Fibroblast of the aortic adventitia (primary cell): ENCODE results near the gene SLX9. TPM values are rescaled to one million over a fixed set of nuclear protein-coding genes. Genes with fewer than 3 reads are reported as not detected.

Experiments
- DNase-seq: peaks from one replicate; pipeline ENCODE4 v3.0.0-alpha.2; 2010; ENCODE audit warnings: low read depth
- H3K4me3 ChIP-seq: 2 replicates; pipeline ENCODE4 v1.5.1; 2011; ENCODE audit warnings: low read depth, mild to moderate bottlenecking, control low read depth, low read length, moderate library complexity
- total RNA-seq: library from RNA; depleted of rRNA; stranded (reverse); fragments of >200 nt; gene quantifications from 2 replicates; pipeline ENCODE4 v1.2.3, GENCODE V29; 2012; ENCODE audit warnings: low replicate concordance
- TF ChIP-seq, protein P1 (sequence below): IDR thresholded peaks from 2 replicates; pipeline ENCODE4 v1.5.1; 2011; ENCODE audit warnings: mild to moderate bottlenecking, low read length, control low read depth, inconsistent platforms; ENCODE audit not compliant: insufficient read depth

The SLX9 gene
- total RNA-seq, 1 donor: 6.0 TPM

- TF ChIP-seq, protein P1, sequence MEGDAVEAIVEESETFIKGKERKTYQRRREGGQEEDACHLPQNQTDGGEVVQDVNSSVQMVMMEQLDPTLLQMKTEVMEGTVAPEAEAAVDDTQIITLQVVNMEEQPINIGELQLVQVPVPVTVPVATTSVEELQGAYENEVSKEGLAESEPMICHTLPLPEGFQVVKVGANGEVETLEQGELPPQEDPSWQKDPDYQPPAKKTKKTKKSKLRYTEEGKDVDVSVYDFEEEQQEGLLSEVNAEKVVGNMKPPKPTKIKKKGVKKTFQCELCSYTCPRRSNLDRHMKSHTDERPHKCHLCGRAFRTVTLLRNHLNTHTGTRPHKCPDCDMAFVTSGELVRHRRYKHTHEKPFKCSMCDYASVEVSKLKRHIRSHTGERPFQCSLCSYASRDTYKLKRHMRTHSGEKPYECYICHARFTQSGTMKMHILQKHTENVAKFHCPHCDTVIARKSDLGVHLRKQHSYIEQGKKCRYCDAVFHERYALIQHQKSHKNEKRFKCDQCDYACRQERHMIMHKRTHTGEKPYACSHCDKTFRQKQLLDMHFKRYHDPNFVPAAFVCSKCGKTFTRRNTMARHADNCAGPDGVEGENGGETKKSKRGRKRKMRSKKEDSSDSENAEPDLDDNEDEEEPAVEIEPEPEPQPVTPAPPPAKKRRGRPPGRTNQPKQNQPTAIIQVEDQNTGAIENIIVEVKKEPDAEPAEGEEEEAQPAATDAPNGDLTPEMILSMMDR: no peak
- DNase-seq: no peak
- H3K4me3 ChIP-seq: no peak overlapping the region
These were observed 46.6 kb upstream of the SLX9 start for GRCh38 chr21:44893278-44893556.

DNA sequence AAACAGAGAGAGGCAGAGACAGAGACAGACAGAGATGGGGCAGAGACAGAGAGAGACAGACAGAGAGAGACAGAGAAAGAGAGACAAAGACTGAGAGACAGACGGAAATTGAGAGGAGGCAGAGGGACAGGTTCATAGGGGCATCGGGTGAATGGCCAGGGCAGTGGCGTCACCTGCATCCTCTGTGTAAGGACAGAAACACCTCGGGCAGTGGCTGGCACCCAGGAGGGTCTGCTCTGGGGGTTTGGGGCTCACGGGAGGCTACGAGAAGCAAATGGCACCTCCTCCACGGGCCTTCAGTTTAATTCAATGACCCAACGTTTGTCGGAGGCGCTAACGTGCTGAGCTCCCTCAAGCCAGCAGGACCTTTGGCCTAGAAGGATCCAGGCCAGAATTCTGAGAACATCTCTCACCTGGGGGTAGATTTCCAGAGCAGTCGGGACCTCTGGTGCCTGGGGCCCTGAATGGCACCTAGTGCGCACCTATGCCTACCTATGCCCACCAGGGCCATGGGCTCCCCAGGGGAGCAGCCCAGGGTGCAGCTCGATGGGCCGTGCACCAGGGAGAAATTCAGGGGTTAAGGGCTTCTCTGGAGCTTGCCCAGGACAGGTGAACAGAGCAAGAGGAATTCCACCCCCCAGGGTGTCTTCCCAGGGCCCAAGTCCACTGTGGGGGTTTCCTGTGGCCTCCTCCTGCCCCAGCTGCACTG is 45.7 kb upstream of the SLX9 start:
- DNase-seq: no peak
- TF ChIP-seq, protein P1: no peak
- H3K4me3 ChIP-seq: no peak overlapping the region

DNA sequence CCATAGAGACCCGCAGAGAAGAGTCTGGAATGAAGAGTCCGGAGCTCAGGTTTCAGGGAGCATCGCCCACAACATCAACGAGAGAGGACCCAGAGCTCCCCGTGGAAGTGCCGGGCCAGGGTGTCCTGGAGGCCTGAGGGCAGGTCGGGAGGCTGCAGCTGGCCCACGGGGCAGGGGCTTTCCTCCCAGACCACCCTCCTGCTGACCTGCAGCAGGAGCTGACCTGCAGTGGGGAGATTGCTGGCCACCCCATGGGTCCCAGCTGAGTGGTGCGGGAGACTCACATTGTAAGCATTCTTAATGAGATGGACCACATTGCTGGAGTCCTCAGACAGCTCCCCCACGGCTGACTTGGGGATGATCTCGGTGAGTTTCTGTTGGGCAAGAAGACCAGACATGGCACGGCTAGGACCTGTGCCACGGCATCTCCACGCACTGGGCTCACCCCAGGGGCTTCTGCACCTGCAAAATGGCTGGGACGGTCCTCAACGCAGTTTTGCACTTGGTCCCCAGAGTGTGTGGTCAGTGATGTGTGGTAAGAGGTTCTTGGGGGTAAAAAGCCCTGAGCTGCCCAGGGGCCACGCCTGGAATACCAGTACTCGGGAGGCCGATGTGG is 45.0 kb upstream of the SLX9 start:
- TF ChIP-seq, protein P1: no peak
- no peak overlapping the region for H3K4me3 ChIP-seq
- no peak for DNase-seq

- TF ChIP-seq, protein P1: no peak
- H3K4me3 ChIP-seq: no peak overlapping the region
- no peak for DNase-seq
These were observed 44.0 kb upstream of the SLX9 start for GRCh38 chr21:44895859-44896258.

- no peak overlapping the region for H3K4me3 ChIP-seq
- DNase-seq: no peak
- TF ChIP-seq, protein P1: no peak
These were observed 43.1 kb upstream of the SLX9 start for GRCh38 chr21:44896561-44897286.

DNA sequence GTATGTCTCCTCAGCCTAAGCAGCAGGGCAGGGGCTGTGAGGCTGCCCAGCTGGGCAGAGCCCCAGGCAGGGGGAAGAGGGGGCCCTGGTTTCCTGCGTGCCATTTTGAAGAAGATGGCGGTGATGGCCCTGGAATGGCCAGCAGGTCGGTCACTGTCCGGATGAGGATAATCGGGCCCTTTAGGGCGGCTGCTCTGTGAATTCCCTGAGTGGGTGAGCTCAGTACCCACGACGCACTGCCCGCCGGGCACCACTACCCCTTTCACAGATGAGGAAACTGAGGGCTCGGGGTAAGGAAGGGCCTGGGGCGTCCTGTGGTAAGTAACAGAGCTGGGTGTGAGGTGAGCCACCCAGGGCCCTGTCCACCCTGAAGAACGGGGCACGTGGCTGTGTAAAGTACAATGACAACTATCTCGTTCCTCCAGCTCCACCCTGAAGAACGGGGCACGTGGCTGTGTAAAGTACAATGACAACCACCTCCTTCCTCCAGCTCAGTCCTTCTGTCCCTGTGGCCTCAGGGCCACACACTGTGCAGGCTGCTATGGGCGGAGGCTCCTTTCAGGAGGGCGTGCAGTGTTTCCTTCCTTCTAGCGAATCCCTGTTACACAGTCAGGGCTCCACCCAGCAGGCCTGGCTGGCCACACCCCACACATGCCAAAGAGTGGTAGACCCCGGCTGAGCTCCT is 42.4 kb upstream of the SLX9 start:
- no peak for DNase-seq
- TF ChIP-seq, protein P1: no peak
- no peak overlapping the region for H3K4me3 ChIP-seq
